ENCODE measurements around the gene LHFPL2.

DNA sequence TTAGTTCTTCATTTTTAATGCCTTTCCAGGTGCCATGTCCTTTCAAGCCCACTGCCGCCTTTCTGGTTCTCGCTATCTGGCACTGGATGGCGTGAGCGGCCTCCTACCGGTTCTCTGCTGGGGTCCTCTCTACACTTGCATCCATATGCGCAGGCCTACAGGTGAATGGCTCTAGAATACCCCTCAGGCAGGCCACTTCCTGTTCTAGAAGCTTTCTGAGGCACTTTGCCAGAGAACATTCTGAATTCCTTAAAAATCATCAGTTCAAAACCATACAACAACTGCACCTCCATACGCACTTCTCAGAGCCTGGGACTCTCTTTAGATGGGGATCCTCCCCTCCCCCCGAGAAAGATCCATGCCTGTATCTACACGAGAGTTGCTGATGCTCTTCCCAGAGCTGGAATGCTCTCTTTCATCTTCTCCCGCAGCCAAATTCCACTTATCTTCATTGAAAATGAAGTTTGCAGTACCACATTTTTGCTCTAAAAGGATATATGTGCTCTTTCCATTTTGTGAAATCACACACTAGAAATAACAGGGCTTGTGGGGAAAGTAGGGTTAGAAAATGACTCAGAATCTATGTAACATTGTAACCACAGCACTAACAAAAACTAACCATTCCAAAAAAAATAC, 1.4 kb upstream of the LHFPL2 start:
- TF ChIP-seq, protein P1, sequence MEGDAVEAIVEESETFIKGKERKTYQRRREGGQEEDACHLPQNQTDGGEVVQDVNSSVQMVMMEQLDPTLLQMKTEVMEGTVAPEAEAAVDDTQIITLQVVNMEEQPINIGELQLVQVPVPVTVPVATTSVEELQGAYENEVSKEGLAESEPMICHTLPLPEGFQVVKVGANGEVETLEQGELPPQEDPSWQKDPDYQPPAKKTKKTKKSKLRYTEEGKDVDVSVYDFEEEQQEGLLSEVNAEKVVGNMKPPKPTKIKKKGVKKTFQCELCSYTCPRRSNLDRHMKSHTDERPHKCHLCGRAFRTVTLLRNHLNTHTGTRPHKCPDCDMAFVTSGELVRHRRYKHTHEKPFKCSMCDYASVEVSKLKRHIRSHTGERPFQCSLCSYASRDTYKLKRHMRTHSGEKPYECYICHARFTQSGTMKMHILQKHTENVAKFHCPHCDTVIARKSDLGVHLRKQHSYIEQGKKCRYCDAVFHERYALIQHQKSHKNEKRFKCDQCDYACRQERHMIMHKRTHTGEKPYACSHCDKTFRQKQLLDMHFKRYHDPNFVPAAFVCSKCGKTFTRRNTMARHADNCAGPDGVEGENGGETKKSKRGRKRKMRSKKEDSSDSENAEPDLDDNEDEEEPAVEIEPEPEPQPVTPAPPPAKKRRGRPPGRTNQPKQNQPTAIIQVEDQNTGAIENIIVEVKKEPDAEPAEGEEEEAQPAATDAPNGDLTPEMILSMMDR (IDR thresholded peaks at IDR 0.05; ENCODE audit: low read depth, low read length, poor library complexity, severe bottlenecking): no peak
- TF ChIP-seq EZH2phosphoT487 (IDR thresholded peaks at IDR 0.05; ENCODE audit: borderline replicate concordance, low read length): no peak
